A549 (cell line): ENCODE results near the gene NCKIPSD.

Experiments
- KDM5A ChIP-seq: fragments of 200-600 bp; sonication (generic); IDR thresholded peaks from 2 replicates; pipeline ENCODE4 v1.6.1; 2016; ENCODE audit warnings: antibody characterized with exemption, mild to moderate bottlenecking
- SMC3 ChIP-seq: fragments of >200 bp; sonication (Bioruptor Twin); formaldehyde crosslinking; IDR thresholded peaks from 3 replicates; pipeline ENCODE4 v1.6.1; 2018; ENCODE audit warnings: inconsistent platforms
- TF ChIP-seq, protein P1 (sequence below): fragments of >200 bp; sonication (Bioruptor Twin); formaldehyde crosslinking; IDR thresholded peaks from 3 replicates; pipeline ENCODE4 v1.5.1; 2016
- TF ChIP-seq, protein P2 (sequence below): fragments of 250-450 bp; sonication (Bioruptor Pico); IDR thresholded peaks from 2 replicates; pipeline ENCODE4 v1.5.0; 2021; ENCODE audit warnings: mild to moderate bottlenecking, moderate library complexity, borderline replicate concordance

- TF ChIP-seq, protein P1, sequence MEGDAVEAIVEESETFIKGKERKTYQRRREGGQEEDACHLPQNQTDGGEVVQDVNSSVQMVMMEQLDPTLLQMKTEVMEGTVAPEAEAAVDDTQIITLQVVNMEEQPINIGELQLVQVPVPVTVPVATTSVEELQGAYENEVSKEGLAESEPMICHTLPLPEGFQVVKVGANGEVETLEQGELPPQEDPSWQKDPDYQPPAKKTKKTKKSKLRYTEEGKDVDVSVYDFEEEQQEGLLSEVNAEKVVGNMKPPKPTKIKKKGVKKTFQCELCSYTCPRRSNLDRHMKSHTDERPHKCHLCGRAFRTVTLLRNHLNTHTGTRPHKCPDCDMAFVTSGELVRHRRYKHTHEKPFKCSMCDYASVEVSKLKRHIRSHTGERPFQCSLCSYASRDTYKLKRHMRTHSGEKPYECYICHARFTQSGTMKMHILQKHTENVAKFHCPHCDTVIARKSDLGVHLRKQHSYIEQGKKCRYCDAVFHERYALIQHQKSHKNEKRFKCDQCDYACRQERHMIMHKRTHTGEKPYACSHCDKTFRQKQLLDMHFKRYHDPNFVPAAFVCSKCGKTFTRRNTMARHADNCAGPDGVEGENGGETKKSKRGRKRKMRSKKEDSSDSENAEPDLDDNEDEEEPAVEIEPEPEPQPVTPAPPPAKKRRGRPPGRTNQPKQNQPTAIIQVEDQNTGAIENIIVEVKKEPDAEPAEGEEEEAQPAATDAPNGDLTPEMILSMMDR: no peak
- TF ChIP-seq SMC3: no peak
- TF ChIP-seq, protein P2, sequence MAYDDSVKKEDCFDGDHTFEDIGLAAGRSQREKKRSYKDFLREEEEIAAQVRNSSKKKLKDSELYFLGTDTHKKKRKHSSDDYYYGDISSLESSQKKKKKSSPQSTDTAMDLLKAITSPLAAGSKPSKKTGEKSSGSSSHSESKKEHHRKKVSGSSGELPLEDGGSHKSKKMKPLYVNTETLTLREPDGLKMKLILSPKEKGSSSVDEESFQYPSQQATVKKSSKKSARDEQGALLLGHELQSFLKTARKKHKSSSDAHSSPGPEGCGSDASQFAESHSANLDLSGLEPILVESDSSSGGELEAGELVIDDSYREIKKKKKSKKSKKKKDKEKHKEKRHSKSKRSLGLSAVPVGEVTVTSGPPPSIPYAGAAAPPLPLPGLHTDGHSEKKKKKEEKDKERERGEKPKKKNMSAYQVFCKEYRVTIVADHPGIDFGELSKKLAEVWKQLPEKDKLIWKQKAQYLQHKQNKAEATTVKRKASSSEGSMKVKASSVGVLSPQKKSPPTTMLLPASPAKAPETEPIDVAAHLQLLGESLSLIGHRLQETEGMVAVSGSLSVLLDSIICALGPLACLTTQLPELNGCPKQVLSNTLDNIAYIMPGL (CRISPR knock-in tag): no peak
- TF ChIP-seq KDM5A: no peak
These were observed 60.9 kb downstream of the NCKIPSD start for GRCh38 chr3:48624767-48625166.
